ENCODE results near the gene ZNF692.

ZNF692 gene

GRCh38 chr1:248824301-248824700, 34.6 kb downstream of the ZNF692 start:
- DNase-seq = no peak

DNA sequence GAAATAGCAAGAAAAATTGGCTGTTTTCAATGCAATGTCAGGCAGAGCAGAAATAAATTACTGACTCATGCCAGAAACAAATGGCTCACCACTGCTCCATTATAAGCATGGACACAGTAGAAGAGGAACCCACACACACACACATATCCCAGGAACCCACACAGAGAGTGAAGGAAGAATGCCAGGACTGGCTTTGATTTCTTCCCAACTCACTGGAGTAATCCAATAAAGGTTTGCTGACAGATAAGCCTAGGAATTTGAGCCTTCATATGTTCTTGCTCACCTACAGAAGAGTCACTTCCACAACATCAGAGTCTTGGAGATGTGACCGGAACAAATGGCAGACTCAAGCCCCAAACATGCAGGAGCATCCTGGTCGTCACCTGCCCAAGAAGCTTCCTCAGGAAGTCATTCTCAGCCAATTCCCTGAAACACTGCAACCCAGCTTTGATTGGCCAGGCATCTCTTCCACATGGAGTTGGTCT, 35.3 kb downstream of the ZNF692 start:
- DNase-seq = no peak

DNA sequence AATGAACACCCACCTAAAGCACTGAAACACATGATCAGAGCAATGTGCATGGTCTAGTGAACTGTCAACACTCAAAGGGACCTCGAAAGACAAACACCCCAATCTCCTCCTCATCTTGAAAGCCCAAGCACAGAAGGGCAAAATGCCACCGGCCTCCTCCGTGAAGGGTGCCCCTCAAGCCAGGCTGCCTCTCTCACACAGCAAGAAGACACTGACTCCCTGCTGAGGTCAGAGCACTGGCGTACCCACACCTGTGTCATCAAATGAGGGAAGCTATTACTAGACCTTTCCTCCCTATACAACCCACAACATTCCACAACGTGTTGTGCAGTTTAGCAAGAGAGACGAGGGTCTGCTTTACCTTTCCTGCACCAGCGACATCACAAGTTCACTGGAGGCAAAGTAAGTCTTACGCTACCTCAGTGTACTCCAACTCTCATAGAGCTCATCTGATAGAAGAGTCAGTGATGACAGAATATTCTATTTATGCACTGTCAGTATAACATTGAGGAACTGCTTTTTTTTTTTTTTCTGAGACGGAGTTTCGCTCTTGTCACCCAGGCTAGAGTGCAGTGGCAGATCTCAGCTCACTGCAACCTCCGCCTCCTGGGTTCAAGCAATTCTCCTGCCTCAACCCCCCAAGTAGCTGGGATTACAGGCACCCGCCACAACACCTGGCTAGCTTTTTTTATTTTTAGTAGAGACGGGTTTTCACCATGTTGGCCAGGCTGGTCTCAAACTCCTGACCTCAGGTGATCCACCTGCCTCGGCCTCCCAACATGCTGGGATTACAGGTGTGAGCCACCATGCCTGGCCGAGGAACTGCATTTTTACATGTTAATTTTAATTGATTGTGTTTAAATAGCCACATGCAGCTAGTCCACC, 36.5 kb downstream of the ZNF692 start:
- no peak for DNase-seq

GRCh38 chr1:248821641-248822040, 37.2 kb downstream of the ZNF692 start:
- no peak for DNase-seq

- no peak for DNase-seq
Observed at GRCh38 chr1:248821101-248821500, 37.8 kb downstream of the ZNF692 start.

DNA sequence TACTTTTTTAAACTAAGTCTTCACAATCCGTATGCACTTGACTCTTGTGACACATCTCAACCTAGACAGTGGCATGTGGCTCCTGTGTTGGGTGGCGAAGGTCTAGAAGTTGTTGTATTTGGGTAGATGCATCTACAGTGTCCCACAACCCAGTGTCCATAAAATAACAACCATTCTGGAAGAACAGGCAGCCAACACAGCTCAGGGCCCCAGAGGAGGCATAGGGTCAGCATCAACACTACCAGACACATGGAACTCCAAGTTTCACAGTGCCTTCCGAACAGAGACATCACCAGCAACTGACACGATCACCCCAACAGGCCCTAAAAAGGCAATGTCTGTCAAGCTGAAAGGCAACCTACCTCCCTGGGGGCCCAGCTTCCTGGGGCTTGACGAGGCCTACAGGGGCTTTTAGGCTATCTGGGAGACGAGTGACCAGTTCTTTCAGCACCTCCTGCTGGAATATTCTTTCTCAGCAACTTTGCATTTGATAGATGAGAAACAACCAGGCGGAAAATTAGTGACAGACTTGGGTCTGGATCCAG, 38.8 kb downstream of the ZNF692 start:
- DNase-seq = no peak

DNA sequence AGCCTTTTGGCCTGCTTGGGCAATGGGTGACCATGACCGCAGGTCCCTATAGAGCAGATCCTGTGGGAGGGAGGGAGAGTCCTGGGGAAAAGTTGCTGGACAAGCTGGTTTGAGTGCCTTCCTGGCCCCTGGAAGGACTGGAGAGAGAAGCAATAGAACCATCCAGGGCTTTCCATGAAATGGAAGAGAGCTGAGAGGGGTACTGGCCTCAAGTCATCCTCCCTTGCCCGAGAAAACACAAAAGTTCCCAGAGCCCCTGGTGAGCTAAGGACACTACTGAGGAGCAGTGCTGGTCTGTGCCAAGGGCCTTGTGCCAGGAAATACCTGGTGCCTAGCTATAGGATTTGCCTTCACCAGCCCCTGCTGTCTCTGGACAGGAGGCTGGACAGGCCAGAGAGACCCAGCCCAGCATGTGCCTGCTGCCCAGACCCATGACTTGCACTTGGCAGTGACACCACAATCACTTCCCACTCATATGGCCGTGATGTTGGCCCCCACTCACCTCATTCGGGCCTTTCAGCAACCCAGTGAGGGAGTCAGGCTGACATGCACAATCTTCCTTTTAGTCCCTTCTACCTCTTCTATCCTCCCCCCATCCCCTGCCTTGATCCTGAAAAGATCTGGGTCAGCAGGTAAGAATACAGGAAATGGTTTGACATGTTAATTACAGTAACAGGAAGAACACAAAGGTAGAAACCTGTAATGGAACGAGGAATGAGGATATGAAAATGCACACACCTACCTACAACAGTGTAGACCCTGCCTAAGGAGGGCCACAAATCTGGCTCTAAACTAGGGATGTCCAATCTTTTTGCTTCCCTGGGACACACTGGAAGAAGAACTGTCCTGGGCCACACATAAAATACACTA, 40.1 kb downstream of the ZNF692 start:
- no peak for DNase-seq

DNA sequence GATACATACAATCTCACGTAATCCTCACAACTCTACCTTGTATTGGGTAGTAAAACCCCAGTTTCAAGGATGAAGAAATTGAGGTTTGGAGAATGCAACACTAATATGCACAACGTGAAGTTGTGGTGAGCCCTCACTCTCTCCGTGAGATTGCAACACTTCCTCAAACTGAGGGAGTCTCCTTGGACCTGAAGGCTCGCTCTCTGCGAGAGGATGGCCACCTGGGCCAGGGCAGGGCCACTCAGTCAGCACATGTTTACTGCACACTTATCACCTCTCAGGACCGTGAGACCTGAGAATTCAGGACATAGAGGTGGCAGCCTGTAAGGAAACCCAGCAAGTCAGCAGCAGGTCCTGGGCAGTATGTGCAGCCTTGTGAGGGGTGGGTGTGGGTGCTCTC, 41.8 kb downstream of the ZNF692 start:
- DNase-seq = no peak

- no peak for DNase-seq
Observed at GRCh38 chr1:248816042-248816851, 42.6 kb downstream of the ZNF692 start.

- no peak for DNase-seq
Observed at GRCh38 chr1:248815407-248816034, 43.4 kb downstream of the ZNF692 start.

DNA sequence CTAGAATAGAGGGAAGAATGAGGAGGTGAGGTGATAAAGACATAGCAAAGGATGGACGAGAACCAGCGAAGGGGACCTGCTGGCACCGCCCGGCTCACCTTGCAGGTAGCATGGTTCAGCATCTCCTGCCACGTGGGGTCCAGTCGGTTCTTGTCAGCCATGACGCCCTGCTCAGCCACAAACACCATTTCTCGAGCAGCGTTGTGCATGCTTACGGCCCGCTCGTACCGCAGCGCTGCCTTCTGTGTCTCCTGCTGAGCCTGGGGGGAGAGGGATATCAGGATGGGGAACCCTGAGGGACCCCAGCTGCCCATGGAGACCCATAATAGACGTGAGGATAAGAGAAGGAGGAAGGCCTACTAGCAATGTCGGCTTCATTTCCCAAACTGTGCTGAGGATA, 44.5 kb downstream of the ZNF692 start:
- no peak for DNase-seq

- DNase-seq = no peak
Observed at GRCh38 chr1:248813546-248813945, 45.3 kb downstream of the ZNF692 start.

- DNase-seq = no peak
Observed at GRCh38 chr1:248812736-248813425, 46.0 kb downstream of the ZNF692 start.

DNA sequence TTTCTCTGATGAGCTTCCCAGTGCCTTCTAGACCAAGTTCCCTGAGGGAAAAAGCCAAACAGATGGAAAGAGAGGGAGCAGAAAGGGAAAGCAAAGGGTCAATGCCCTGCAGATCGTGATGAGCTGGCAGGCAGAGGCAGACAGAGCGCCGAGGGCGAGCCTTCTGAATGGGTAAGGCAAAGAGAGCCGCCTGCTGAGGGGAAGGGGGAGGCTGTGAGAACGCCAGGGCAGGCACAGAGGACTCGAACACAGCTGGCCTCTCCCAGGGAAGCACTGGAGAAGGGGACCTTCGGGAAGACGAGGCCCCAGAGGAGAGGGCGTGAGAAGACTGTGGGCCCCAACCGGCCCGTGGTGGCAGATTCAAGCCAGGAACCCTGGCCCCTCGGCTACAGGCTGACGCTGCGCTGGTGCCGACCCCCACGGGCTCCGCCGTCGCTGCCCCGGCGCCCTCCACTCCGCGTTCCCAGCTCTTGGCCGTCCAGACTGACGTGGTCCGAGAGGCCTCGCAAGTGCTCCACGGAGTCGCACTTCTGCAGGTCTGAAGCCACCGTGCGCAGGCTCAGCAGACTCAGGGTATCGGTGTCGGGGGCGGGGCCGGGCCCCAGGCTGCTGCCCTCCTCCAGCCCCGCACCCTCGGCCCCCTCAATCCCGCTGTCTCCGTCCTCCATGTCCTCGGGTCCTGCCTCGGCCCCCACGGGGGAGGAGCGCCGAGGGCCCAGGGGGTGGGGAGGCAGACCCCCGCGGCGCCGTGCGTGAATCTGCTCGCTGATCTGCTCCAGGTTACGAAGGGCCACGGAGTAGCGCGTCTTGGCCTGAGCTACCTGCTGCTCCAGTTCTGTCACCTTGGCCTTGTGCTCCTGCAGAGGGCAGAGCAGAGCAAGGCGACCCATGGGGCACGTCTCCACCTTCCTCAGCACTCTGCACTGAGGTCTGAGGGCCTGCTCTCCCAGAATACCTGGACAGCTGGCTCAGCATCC, 47.1 kb downstream of the ZNF692 start:
- no peak for DNase-seq

- DNase-seq = no peak
Observed at GRCh38 chr1:248810727-248811513, 48.0 kb downstream of the ZNF692 start.

DNA sequence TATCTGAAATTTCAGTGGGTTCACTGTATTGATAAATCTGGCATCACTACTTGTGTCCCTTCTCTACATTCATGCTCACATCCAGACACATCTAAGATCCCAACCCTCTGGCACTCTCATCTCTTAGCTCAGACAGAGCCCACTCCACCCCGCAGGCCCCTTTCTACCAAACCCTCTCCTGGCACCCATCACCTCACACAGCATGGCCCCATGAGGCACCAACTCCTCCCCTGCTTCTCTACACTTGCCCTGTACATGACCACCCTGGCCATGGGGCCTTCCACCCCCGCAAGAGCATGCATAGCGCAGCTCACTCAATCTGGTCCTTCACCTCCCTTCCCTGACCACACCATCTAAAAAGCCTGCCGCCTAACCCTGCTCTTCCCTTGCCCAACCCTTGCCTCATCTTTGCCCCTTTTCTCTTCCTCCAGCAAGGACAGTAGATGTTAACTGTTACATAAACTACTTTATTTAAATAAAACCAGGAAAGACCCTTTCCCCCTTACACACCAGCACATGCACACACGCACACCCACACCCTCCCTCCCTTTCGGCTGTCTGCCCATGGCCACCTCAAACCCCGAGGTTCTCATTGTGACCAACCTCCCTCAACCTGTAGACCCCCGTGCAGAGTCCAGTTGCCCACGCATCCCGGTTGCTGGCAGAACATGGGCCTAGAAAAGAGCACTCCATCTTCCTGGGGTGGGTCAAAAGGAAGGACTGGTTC, 48.7 kb downstream of the ZNF692 start:
- DNase-seq = no peak

GRCh38 chr1:248808876-248809275, 50.0 kb downstream of the ZNF692 start:
- no peak for DNase-seq

DNA sequence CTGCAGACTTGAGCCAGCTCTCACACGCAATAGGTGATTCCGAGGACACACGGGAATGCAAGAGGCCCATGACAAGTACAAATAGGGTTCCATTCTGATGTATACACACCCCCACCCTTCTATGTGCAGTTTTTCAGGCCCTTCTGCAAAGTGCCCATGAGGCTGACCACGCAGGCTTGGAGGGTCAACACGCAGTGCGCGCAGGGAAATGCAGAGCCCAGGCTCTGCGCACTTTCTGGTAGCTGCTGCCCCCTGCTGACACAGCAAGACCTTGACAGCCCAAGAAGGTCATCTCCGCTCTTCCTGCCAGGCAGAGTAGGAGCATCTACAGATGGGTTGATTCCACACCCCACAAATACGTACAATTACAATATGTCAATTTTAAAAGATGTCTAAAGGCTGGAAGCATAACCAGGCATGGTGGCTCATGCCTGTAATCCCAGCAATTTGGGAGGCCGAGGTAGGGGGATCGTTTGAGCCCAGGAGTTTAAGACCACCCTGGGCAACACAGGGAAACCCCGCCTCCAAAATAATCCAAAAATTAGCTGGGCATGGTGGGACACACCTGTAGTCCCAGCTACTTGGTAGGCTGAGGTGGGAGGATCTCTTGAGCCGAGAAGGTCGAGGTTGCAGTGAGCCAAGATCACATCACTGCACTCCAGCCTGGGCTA, 51.7 kb downstream of the ZNF692 start:
- peak; percentile 34 to 49 for DNase-seq

All from activated CD4-positive, alpha-beta T cell treated with anti-CD3 and anti-CD28 coated beads, Interleukin-2, amount 50 U/mL, for 4 hours (primary cell).